ENCODE data around the gene CT45A3.
"Not testable (repeated sequence)": the region's sequence is repeated elsewhere in the genome, so short reads cannot be mapped to it uniquely, and the experiment has no call there.

CT45A3 gene

GRCh38 chrX:135768091-135768490 lies at the start of gene CT45A3:
Gene CT45A3, minus strand, starts transcription at chrX:135768191. Its CDS starts 3,747 bp downstream, at chrX:135764444.
- not testable (repeated sequence) for DNase-seq

- DNase-seq = not testable (repeated sequence)
Measured at GRCh38 chrX:135802687-135803086, 34.7 kb upstream of the CT45A3 start, which contains the start of gene CT45A6. Gene CT45A6, minus strand, starts transcription at chrX:135802787. Its CDS starts 3,794 bp downstream, at chrX:135798993.

- DNase-seq = not testable (repeated sequence)
Measured at GRCh38 chrX:135785403-135785802, 17.4 kb upstream of the CT45A3 start, which contains the start of gene CT45A5. Gene CT45A5, minus strand, starts transcription at chrX:135785503. Its CDS starts 3,774 bp downstream, at chrX:135781729.

GRCh38 chrX:135744739-135745138 lies 23.3 kb downstream of the CT45A3 start:
- DNase-seq = not testable (repeated sequence)

GRCh38 chrX:135741192-135741715 lies 26.7 kb downstream of the CT45A3 start:
- DNase-seq = no peak

- DNase-seq = no peak
Measured at GRCh38 chrX:135740681-135741149, 27.3 kb downstream of the CT45A3 start.

GRCh38 chrX:135737366-135738071 lies 30.5 kb downstream of the CT45A3 start:
- no peak for DNase-seq

GRCh38 chrX:135734666-135735065 lies 33.3 kb downstream of the CT45A3 start:
- not testable (repeated sequence) for DNase-seq

- DNase-seq = no peak
Measured at GRCh38 chrX:135713795-135714194, 54.2 kb downstream of the CT45A3 start.

- not testable (repeated sequence) for DNase-seq
Measured at GRCh38 chrX:135713183-135713689, 54.8 kb downstream of the CT45A3 start, which contains the start of gene CT45A1. Gene CT45A1, plus strand, starts transcription at chrX:135713639. Its CDS starts 5,302 bp downstream, at chrX:135718941.
